IMR-90 (cell line): ENCODE results near the gene KICS2. TPM values are rescaled to one million over a fixed set of nuclear protein-coding genes. Genes with fewer than 3 reads are reported as not detected.

ENCODE experiments used
- ATAC-seq: fragments of 200-7000 bp; cut with Tn5 transposase; 2 replicates; pipeline ENCODE4 v1.9.1; 2020; ENCODE audit warnings: low read depth, mild to moderate bottlenecking, moderate library complexity
- BruUV-seq: library from RNA; stranded (reverse); fragments of 400-500 nt; replicated peaks from 2 replicates; lab custom pipeline; 2021; lab: Mats Ljungman, UMichigan
- CTCF ChIA-PET: fragments of 300-600 bp; formaldehyde crosslinking; extraction: SDS; loops from one replicate; lab custom pipeline; 2021; ENCODE audit warnings: antibody characterized with exemption; lab: Yijun Ruan, JAX
- POLR2A ChIA-PET: fragments of 300-600 bp; sonication (Branson Sonifier 250); formaldehyde crosslinking; loops from one replicate; lab custom pipeline; 2022; ENCODE audit warnings: antibody characterized with exemption; ENCODE audit not compliant: unreplicated experiment; lab: Charles Lee
- DNase-seq: peaks from one replicate; pipeline ENCODE4 v3.0.0; 2013
- H2AFZ ChIP-seq: replicated peaks from 2 replicates; pipeline ENCODE3; 2013; ENCODE audit warnings: low read length, mild to moderate bottlenecking; ENCODE audit not compliant: poor library complexity
- H2AK5ac ChIP-seq: 2 replicates; pipeline ENCODE4 v1.6.1; 2013; ENCODE audit warnings: low read depth, low read length, inconsistent platforms
- H2AK9ac ChIP-seq: replicated peaks from 2 replicates; pipeline ENCODE3; 2013; ENCODE audit warnings: mild to moderate bottlenecking, low read depth, low read length, moderate library complexity; ENCODE audit not compliant: poor library complexity
- H2BK120ac ChIP-seq: 2 replicates; pipeline ENCODE4 v1.6.1; 2013; ENCODE audit warnings: low read depth, low read length, inconsistent platforms
- H2BK15ac ChIP-seq: 3 replicates; pipeline ENCODE4 v1.6.1; 2013; ENCODE audit warnings: low read depth, low read length, inconsistent platforms
- H2BK20ac ChIP-seq: 2 replicates; pipeline ENCODE4 v1.6.1; 2013; ENCODE audit warnings: low read depth, mild to moderate bottlenecking, inconsistent platforms, low read length, moderate library complexity
- H2BK5ac ChIP-seq: 2 replicates; pipeline ENCODE4 v1.6.1; 2013; ENCODE audit warnings: mild to moderate bottlenecking, low read depth, low read length, inconsistent platforms; ENCODE audit not compliant: poor library complexity, severe bottlenecking
- H3K14ac ChIP-seq: replicated peaks from 2 replicates; pipeline ENCODE4 v1.6.1; 2013; ENCODE audit warnings: low read depth, low read length, inconsistent platforms
- H3K18ac ChIP-seq: 2 replicates; pipeline ENCODE4 v1.6.1; 2013; ENCODE audit warnings: low read depth, low read length, control low read depth
- H3K23ac ChIP-seq: 2 replicates; pipeline ENCODE4 v1.6.1; 2013; ENCODE audit warnings: low read depth, low read length, inconsistent platforms
- H3K27ac ChIP-seq: 2 replicates; pipeline ENCODE4 v1.5.1; 2013; ENCODE audit warnings: mild to moderate bottlenecking, control low read depth, low read length; ENCODE audit not compliant: insufficient read depth
- H3K27me3 ChIP-seq: 2 replicates; pipeline ENCODE4 v1.6.1; 2013; ENCODE audit warnings: low read length; ENCODE audit not compliant: control insufficient read depth, insufficient read depth
- H3K36me3 ChIP-seq: 2 replicates; pipeline ENCODE4 v1.6.1; 2013; ENCODE audit warnings: low read length, mixed read lengths; ENCODE audit not compliant: control insufficient read depth, insufficient read depth
- H3K4ac ChIP-seq: 2 replicates; pipeline ENCODE4 v1.6.1; 2013; ENCODE audit warnings: low read depth, low read length, inconsistent platforms
- H3K4me1 ChIP-seq: 2 replicates; pipeline ENCODE4 v1.6.1; 2013; ENCODE audit warnings: low read length, mixed read lengths; ENCODE audit not compliant: control insufficient read depth, insufficient read depth
- H3K4me2 ChIP-seq: 2 replicates; pipeline ENCODE4 v1.6.1; 2013; ENCODE audit warnings: low read depth, mild to moderate bottlenecking, control low read depth, low read length, moderate library complexity
- H3K4me3 ChIP-seq: 2 replicates; pipeline ENCODE4 v1.5.1; 2013; ENCODE audit warnings: low read depth, mild to moderate bottlenecking, control low read depth, low read length, moderate library complexity; ENCODE audit not compliant: insufficient read depth
- H3K56ac ChIP-seq: 2 replicates; pipeline ENCODE4 v1.6.1; 2013; ENCODE audit warnings: low read length, inconsistent platforms; ENCODE audit not compliant: insufficient read depth; ENCODE audit errors: extremely low read depth
- H3K79me1 ChIP-seq, 2 experiments: 2 replicates each; pipeline ENCODE4 v1.6.1; 2013; ENCODE audit warnings: low read length in 2 of 2, inconsistent platforms in 1 of 2, low read depth in 1 of 2
- H3K9ac ChIP-seq: 2 replicates; pipeline ENCODE4 v1.6.1; 2013; ENCODE audit warnings: low read depth, low read length, control low read depth
- H3K9me1 ChIP-seq: 2 replicates; pipeline ENCODE4 v1.6.1; 2013; ENCODE audit warnings: low read length, inconsistent platforms; ENCODE audit not compliant: insufficient read depth
- H3K9me3 ChIP-seq: 2 replicates; pipeline ENCODE4 v1.6.1; 2013; ENCODE audit warnings: low read length; ENCODE audit not compliant: control insufficient read depth, insufficient read depth
- H4K20me1 ChIP-seq: 2 replicates; pipeline ENCODE4 v1.6.1; 2013; ENCODE audit warnings: low read length, inconsistent platforms; ENCODE audit not compliant: insufficient read depth
- H4K5ac ChIP-seq: 2 replicates; pipeline ENCODE4 v1.6.1; 2013; ENCODE audit warnings: mild to moderate bottlenecking, low read depth, low read length, control low read depth
- H4K8ac ChIP-seq, 2 experiments: 2 replicates each; pipeline ENCODE4 v1.6.1; 2013; ENCODE audit warnings: low read depth in 2 of 2, low read length in 2 of 2, control low read depth in 1 of 2, inconsistent platforms in 1 of 2
- H4K91ac ChIP-seq: 2 replicates; pipeline ENCODE4 v1.6.1; 2013; ENCODE audit warnings: low read depth, low read length, inconsistent platforms; ENCODE audit not compliant: insufficient read depth
- CHD1 ChIP-seq: IDR thresholded peaks from 2 replicates; pipeline ENCODE4 v1.6.1; 2012; ENCODE audit warnings: low read depth, low read length, improper control_type of control experiment
- FOS ChIP-seq: fragments of 150-350 bp; IDR thresholded peaks from 2 replicates; pipeline ENCODE4 v1.6.1; 2016; ENCODE audit warnings: low read depth, low read length
- MAFK ChIP-seq: IDR thresholded peaks from 2 replicates; pipeline ENCODE4 v1.6.1; 2012; ENCODE audit warnings: low read depth, low read length, improper control_type of control experiment
- NFE2L2 ChIP-seq: fragments of 150-350 bp; IDR thresholded peaks from 2 replicates; pipeline ENCODE4 v1.6.1; 2016; ENCODE audit warnings: low read depth, mild to moderate bottlenecking, low read length
- RAD21 ChIP-seq: IDR thresholded peaks from 2 replicates; pipeline ENCODE4 v1.6.1; 2012; ENCODE audit warnings: low read length, improper control_type of control experiment
- RCOR1 ChIP-seq: IDR thresholded peaks from 2 replicates; pipeline ENCODE4 v1.6.1; 2012; ENCODE audit warnings: mild to moderate bottlenecking, low read length, improper control_type of control experiment; ENCODE audit not compliant: insufficient replicate concordance
- WGBS, 2 experiments: methylation state at CpG; one replicate each; pipeline versions ENCODE4 v1.1.5 to v1.1.7; 2013; ENCODE audit warnings: missing lambda C conversion rate in 2 of 2; ENCODE audit not compliant: insufficient read length in 1 of 2; ENCODE audit errors: extremely low coverage in 2 of 2; 5-methylcytosine and 5-hydroxymethylcytosine counted together
- dilution Hi-C: fragments of 300-500 bp; cut with HindIII; formaldehyde crosslinking; loops from one replicate; pipeline ENCODE4 v1.14.3; 2018; ENCODE audit warnings: low sequenced_read_pairs; ENCODE audit not compliant: unreplicated experiment
- in situ Hi-C: fragments of 300-500 bp; cut with MboI; formaldehyde crosslinking; loops from 3 replicates; pipeline ENCODE4 v1.14.3; 2019; ENCODE audit warnings: low sequenced_read_pairs, inconsistent platforms, mixed read lengths
- intact Hi-C: fragments of 100-400 bp; cut with micrococcal nuclease; formaldehyde crosslinking; loops from 2 replicates; pipeline ENCODE4 v1.10.0; 2022
- polyA plus RNA-seq, 3 experiments: library from polyadenylated mRNA; depleted of rRNA; stranded (reverse); fragments of >200 nt; gene quantifications; 2 replicates each; pipeline ENCODE4 v1.2.3, GENCODE V29; 2012; ENCODE audit warnings: low replicate concordance in 1 of 3
- total RNA-seq: library from RNA; depleted of rRNA; stranded (reverse); fragments of >200 nt; gene quantifications from 2 replicates; pipeline ENCODE4 v1.2.3, GENCODE V29; 2012

KICS2 gene
- total and polyA plus RNA-seq, 2 of the 4 experiments (the other 2 are of a cell fraction): 2.4 to 6.1 TPM

- Histone ChIP-seq H3K79me1 (peaks cover 0 to 19% of the 10 kb centered on the region in 2 experiments; a peak in 2 of 4 replicates), H3K4me1 (peaks cover 21% of the 10 kb centered on the region), H3K18ac (peak overlapping the region; percentile 90), H3K27me3 (no peaks in the 10 kb centered on the region), H3K36me3 (no peaks in the 10 kb centered on the region), H2AK5ac (peak overlapping the region; percentile 100), H3K9ac (peak overlapping the region; percentile 49; the same call in 1 of the 2 replicates), H2AK9ac (no peak overlapping the region), H3K23ac (peak overlapping the region; percentile 88; the same call in 1 of the 2 replicates), H4K5ac (peak overlapping the region; percentile 87), H3K9me3 (no peaks in the 10 kb centered on the region), H3K56ac (peak overlapping the region; percentile 96), H2BK15ac (peak overlapping the region; percentile 99), H2BK20ac (peak overlapping the region; percentile 100), H2BK5ac (peak overlapping the region; percentile 99), H3K27ac (peak overlapping the region; percentile 100), H3K4me3 (no peak overlapping the region), H4K8ac (peak overlapping the region; percentile 96 to 98), H4K20me1 (no peaks in the 10 kb centered on the region), H2BK120ac (peak overlapping the region; percentile 99), H4K91ac (peak overlapping the region; percentile 96), H3K4me2 (peak overlapping the region; percentile 47), H3K9me1 (peaks cover 10% of the 10 kb centered on the region), H2AFZ (peak overlapping the region; percentile 38), H3K14ac (peak overlapping the region; percentile 96), H3K4ac (peak overlapping the region; percentile 97)
- ATAC-seq (peak; percentile 15; the same call in 1 of the 2 replicates), DNase-seq (peak; percentile 47)
- intact Hi-C loops: loop anchor here (5.0 to 10.0 kb wide), 2 partner anchors 172 to 216 kb away; partner anchors contain the start of gene XPOT
- TF ChIP-seq MAFK (no peak), RCOR1 (no peak), FOS (peak; percentile 44; the same call in 1 of the 2 replicates), CHD1 (no peak), NFE2L2 (no peak), RAD21 (no peak)
- POLR2A ChIA-PET: no interaction called here
- CTCF ChIA-PET: interaction anchor here (0.7 kb wide), 1 partner anchor 346 kb away, joined by 5 read pairs; no protein-coding TSS in a partner anchor
- dilution Hi-C loops: no loop called here
- WGBS, 2 experiments: no CpG with 5 or more reads among the region's 2 CpGs
- BruUV-seq: no TSS peak
- in situ Hi-C loops: no loop called here
Observed at GRCh38 chr12:64186789-64187188, 35.3 kb downstream of the KICS2 start.
